ENCODE results near the gene ADGRB2.

DNA sequence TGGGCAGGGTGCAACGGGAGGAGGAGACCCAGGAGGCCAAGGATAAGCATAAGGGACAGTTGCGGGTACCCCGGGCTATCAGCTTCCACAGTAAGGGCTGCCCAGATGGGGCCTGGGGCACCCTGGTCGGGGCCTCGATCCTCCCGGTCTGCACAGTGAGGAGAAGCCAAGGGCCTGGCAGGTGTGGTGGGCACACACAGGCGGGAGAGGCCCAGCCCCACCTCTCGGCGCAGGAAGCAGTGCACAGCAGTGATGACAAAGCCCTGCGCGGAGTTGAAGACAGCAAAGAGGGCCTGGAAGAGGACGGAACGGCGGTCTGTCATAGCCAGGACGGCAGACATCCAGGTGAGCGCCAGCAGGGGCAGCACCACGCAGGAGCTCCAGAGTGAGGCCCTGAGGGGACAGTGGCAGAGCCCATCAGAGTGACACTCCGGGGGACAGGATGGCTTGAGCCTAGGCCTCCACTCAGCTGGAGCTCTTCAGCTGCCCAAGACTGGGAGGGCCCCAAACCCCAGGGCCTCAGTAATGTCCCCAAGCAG, 31.3 kb downstream of the ADGRB2 start:
- no peak for TF ChIP-seq POLR2A (IDR thresholded peaks at IDR 0.05; ENCODE audit: low read length)
- TF ChIP-seq GATA1 (IDR thresholded peaks at IDR 0.05; ENCODE audit: low read depth, low read length), result no peak
